ENCODE data around the gene TP63.

DNA sequence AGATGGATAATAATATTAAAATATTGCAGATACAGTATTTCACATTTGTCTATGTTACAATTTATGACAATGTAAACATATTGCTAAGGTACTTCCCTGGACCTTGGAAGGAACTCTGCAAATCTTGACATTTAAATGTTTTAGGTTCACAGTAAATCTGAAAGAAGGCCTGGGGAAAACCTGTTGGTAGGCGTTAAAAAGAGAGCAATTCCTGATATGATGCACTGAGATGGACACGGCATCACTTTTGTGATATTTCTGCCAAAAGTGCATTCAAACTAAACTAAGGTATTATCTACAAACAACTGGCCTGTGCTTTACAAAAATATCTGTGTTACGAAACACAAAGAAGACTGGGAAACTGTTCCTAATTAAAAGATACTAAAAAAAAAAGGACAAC, 6.1 kb upstream of the TP63 start:
- TF ChIP-seq, protein P1, sequence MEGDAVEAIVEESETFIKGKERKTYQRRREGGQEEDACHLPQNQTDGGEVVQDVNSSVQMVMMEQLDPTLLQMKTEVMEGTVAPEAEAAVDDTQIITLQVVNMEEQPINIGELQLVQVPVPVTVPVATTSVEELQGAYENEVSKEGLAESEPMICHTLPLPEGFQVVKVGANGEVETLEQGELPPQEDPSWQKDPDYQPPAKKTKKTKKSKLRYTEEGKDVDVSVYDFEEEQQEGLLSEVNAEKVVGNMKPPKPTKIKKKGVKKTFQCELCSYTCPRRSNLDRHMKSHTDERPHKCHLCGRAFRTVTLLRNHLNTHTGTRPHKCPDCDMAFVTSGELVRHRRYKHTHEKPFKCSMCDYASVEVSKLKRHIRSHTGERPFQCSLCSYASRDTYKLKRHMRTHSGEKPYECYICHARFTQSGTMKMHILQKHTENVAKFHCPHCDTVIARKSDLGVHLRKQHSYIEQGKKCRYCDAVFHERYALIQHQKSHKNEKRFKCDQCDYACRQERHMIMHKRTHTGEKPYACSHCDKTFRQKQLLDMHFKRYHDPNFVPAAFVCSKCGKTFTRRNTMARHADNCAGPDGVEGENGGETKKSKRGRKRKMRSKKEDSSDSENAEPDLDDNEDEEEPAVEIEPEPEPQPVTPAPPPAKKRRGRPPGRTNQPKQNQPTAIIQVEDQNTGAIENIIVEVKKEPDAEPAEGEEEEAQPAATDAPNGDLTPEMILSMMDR (IDR thresholded peaks at IDR 0.05): no peak
- no peak for TF ChIP-seq POLR2A (IDR thresholded peaks at IDR 0.05)
- TF ChIP-seq POLR2AphosphoS5 (IDR thresholded peaks at IDR 0.05): no peak
- no peak for TF ChIP-seq EP300 (IDR thresholded peaks at IDR 0.05; ENCODE audit: low read depth)
